ENCODE measurements around the gene GARIN5A.

Gene GARIN5A

GRCh38 chr19:50476224-50476906 lies at the start of gene GARIN5A, which contains the start of gene EMC10:
Gene GARIN5A, minus strand, starts transcription at chr19:50476848. Its CDS starts 460 bp downstream, at chr19:50476388.
Gene EMC10, plus strand, starts transcription at chr19:50476507. Its CDS starts 38 bp downstream, at chr19:50476545.
- peak; percentile 99 for DNase-seq (ENCODE audit: low read depth, low spot score)

GRCh38 chr19:50522881-50523280 lies 46.2 kb upstream of the GARIN5A start:
- DNase-seq (ENCODE audit: low read depth, low spot score), result no peak

GRCh38 chr19:50520822-50521465 lies 44.3 kb upstream of the GARIN5A start:
- DNase-seq (ENCODE audit: low read depth, low spot score), result no peak

- no peak for DNase-seq (ENCODE audit: low read depth, low spot score)
These were observed 42.4 kb upstream of the GARIN5A start for GRCh38 chr19:50519006-50519575.

GRCh38 chr19:50518091-50519005 lies 41.7 kb upstream of the GARIN5A start:
- no peak for DNase-seq (ENCODE audit: low read depth, low spot score)

- no peak for DNase-seq (ENCODE audit: low read depth, low spot score)
These were observed 41.0 kb upstream of the GARIN5A start for GRCh38 chr19:50517704-50518075.

GRCh38 chr19:50516964-50517703 lies 40.5 kb upstream of the GARIN5A start:
- DNase-seq (ENCODE audit: low read depth, low spot score), result no peak

GRCh38 chr19:50516456-50516855 lies 39.8 kb upstream of the GARIN5A start:
- DNase-seq (ENCODE audit: low read depth, low spot score), result no peak

GRCh38 chr19:50515168-50515561 lies 38.5 kb upstream of the GARIN5A start:
- no peak for DNase-seq (ENCODE audit: low read depth, low spot score)

- DNase-seq (ENCODE audit: low read depth, low spot score), result peak; percentile 58
These were observed 37.9 kb upstream of the GARIN5A start for GRCh38 chr19:50514346-50515167.

GRCh38 chr19:50513746-50514345 lies 37.2 kb upstream of the GARIN5A start, which contains the start of gene ASPDH:
Gene ASPDH, minus strand, starts transcription at chr19:50513913. Its CDS starts 90 bp downstream, at chr19:50513823.
- DNase-seq (ENCODE audit: low read depth, low spot score), result peak; percentile 23

- no peak for DNase-seq (ENCODE audit: low read depth, low spot score)
These were observed 36.5 kb upstream of the GARIN5A start for GRCh38 chr19:50512999-50513745.

GRCh38 chr19:50512112-50512998 lies 35.7 kb upstream of the GARIN5A start:
- DNase-seq (ENCODE audit: low read depth, low spot score), result no peak

- DNase-seq (ENCODE audit: low read depth, low spot score), result peak; percentile 100
These were observed 34.6 kb upstream of the GARIN5A start, which contains the start of gene JOSD2 for GRCh38 chr19:50511069-50511822. Gene JOSD2, minus strand, starts transcription at chr19:50511191. Its CDS starts 760 bp downstream, at chr19:50510431.

- DNase-seq (ENCODE audit: low read depth, low spot score), result no peak
These were observed 34.0 kb upstream of the GARIN5A start for GRCh38 chr19:50510700-50511068.

- peak; percentile 32 for DNase-seq (ENCODE audit: low read depth, low spot score)
These were observed 33.5 kb upstream of the GARIN5A start for GRCh38 chr19:50510121-50510670.

- no peak for DNase-seq (ENCODE audit: low read depth, low spot score)
These were observed 32.7 kb upstream of the GARIN5A start for GRCh38 chr19:50509366-50509765.

Data from astrocyte of the hippocampus (primary cell).